ENCODE results near the gene FADD. TPM values are rescaled to one million over a fixed set of nuclear protein-coding genes. Genes with fewer than 3 reads are reported as not detected.

FADD gene
- total and polyA plus RNA-seq, 5 donors from 2014 or later = 12.0 to 33.5 (median 15.8) TPM

GRCh38 chr11:70173018-70173417, 30.1 kb upstream of the FADD start:
- no peak overlapping the region for H3K4me3 ChIP-seq (ENCODE audit: low read depth, low read length)
- no peaks in the 10 kb centered on the region for H3K9me3 ChIP-seq (ENCODE audit: control insufficient read depth in 2 of 2, low read length in 2 of 2)
- H3K36me3 ChIP-seq (ENCODE audit: control insufficient read depth, insufficient read depth, low read length) = no peaks in the 10 kb centered on the region
- H3K4me3 Mint-ChIP-seq = no peak overlapping the region
- no peaks in the 10 kb centered on the region for H3K4me1 ChIP-seq (ENCODE audit: control insufficient read depth, insufficient read depth, low read length, poor library complexity, severe bottlenecking)
- no peaks in the 10 kb centered on the region for H3K36me3 Mint-ChIP-seq
- no peaks in the 10 kb centered on the region for H3K27me3 ChIP-seq (ENCODE audit: control insufficient read depth, insufficient read depth, low read length)
- ATAC-seq (ENCODE audit: low read depth in 2 of 2) (no peak), DNase-seq (no peak)
- H3K27ac ChIP-seq (ENCODE audit: insufficient read depth, low read length, poor library complexity, severe bottlenecking) = no peak overlapping the region
- H3K27ac Mint-ChIP-seq = no peak overlapping the region
- H3K4me1 Mint-ChIP-seq = no peaks in the 10 kb centered on the region
- no peaks in the 10 kb centered on the region for H3K9me3 Mint-ChIP-seq
- H3K27me3 Mint-ChIP-seq = no peaks in the 10 kb centered on the region

GRCh38 chr11:70174547-70175235, 28.4 kb upstream of the FADD start:
- H3K4me3 Mint-ChIP-seq = peak overlapping the region in 1 of 4 donors; percentile 75
- H3K27ac Mint-ChIP-seq = no peak overlapping the region
- Histone ChIP-seq H3K9me3 (ENCODE audit: control insufficient read depth in 2 of 2, low read length in 2 of 2) (no peaks in the 10 kb centered on the region), H3K36me3 (ENCODE audit: control insufficient read depth, insufficient read depth, low read length) (no peaks in the 10 kb centered on the region), H3K4me3 (ENCODE audit: low read depth, low read length) (no peak overlapping the region), H3K27ac (ENCODE audit: insufficient read depth, low read length, poor library complexity, severe bottlenecking) (no peak overlapping the region), H3K27me3 (ENCODE audit: control insufficient read depth, insufficient read depth, low read length) (no peaks in the 10 kb centered on the region), H3K4me1 (ENCODE audit: control insufficient read depth, insufficient read depth, low read length, poor library complexity, severe bottlenecking) (no peaks in the 10 kb centered on the region)
- H3K36me3 Mint-ChIP-seq = no peaks in the 10 kb centered on the region
- no peaks in the 10 kb centered on the region for H3K4me1 Mint-ChIP-seq
- H3K9me3 Mint-ChIP-seq = no peaks in the 10 kb centered on the region
- ATAC-seq (ENCODE audit: low read depth in 2 of 2) (no peak), DNase-seq (no peak)
- H3K27me3 Mint-ChIP-seq = no peaks in the 10 kb centered on the region

GRCh38 chr11:70175236-70175698, 27.8 kb upstream of the FADD start:
- Mint-ChIP-seq H3K27ac (no peak overlapping the region), H3K4me3 (no peak overlapping the region), H3K36me3 (no peaks in the 10 kb centered on the region), H3K9me3 (no peaks in the 10 kb centered on the region), H3K4me1 (no peaks in the 10 kb centered on the region), H3K27me3 (peaks cover 3% of the 10 kb centered on the region)
- no peak for DNase-seq
- H3K27ac ChIP-seq (ENCODE audit: insufficient read depth, low read length, poor library complexity, severe bottlenecking) = no peak overlapping the region
- H3K27me3 ChIP-seq (ENCODE audit: control insufficient read depth, insufficient read depth, low read length) = no peaks in the 10 kb centered on the region
- no peak overlapping the region for H3K4me3 ChIP-seq (ENCODE audit: low read depth, low read length)
- H3K9me3 ChIP-seq (ENCODE audit: control insufficient read depth in 2 of 2, low read length in 2 of 2) = no peaks in the 10 kb centered on the region
- no peaks in the 10 kb centered on the region for H3K4me1 ChIP-seq (ENCODE audit: control insufficient read depth, insufficient read depth, low read length, poor library complexity, severe bottlenecking)
- no peaks in the 10 kb centered on the region for H3K36me3 ChIP-seq (ENCODE audit: control insufficient read depth, insufficient read depth, low read length)
- no peak for ATAC-seq (ENCODE audit: low read depth in 2 of 2)

GRCh38 chr11:70176940-70177689, 26.0 kb upstream of the FADD start:
- H3K27me3 Mint-ChIP-seq = peaks cover 4% of the 10 kb centered on the region

DNA sequence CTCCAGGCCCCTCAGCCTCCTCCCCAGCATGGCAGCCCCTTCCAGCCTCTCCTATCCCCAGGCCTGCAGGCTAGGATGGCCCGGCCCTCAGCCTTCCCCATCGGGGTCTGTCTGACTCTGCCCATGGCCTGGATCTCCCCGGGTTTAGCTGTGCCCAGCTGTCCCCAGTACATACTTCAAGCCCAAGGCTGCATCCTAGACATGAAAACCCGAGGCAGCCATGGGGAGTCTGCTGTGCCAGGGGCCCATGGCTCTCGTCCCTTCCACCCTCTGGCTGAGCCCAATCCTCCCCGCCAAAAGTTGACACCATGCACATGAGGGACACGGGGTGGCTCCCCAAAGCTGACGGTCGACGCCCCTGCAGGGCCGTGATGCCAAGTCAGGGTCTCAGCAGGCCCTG, 22.2 kb upstream of the FADD start:
- H3K27ac Mint-ChIP-seq = no peak overlapping the region
- H3K27me3 Mint-ChIP-seq = peaks cover 4% of the 10 kb centered on the region
- no peak for ATAC-seq (ENCODE audit: low read depth in 2 of 2)
- no peak for DNase-seq
- Histone ChIP-seq H3K36me3 (ENCODE audit: control insufficient read depth, insufficient read depth, low read length) (no peaks in the 10 kb centered on the region), H3K4me3 (ENCODE audit: low read depth, low read length) (no peak overlapping the region), H3K27me3 (ENCODE audit: control insufficient read depth, insufficient read depth, low read length) (no peaks in the 10 kb centered on the region), H3K9me3 (ENCODE audit: control insufficient read depth in 2 of 2, low read length in 2 of 2) (no peaks in the 10 kb centered on the region), H3K4me1 (ENCODE audit: control insufficient read depth, insufficient read depth, low read length, poor library complexity, severe bottlenecking) (no peaks in the 10 kb centered on the region), H3K27ac (ENCODE audit: insufficient read depth, low read length, poor library complexity, severe bottlenecking) (no peak overlapping the region)
- H3K4me3 Mint-ChIP-seq = no peak overlapping the region
- H3K36me3 Mint-ChIP-seq = no peaks in the 10 kb centered on the region
- no peaks in the 10 kb centered on the region for H3K4me1 Mint-ChIP-seq
- H3K9me3 Mint-ChIP-seq = peaks cover 0 to 2% (median 0%) of the 10 kb centered on the region in 7 donors

More at GRCh38 chr11:70176940-70177689, 26.0 kb upstream of the FADD start:
- peak; percentile 45 to 52 for ATAC-seq (ENCODE audit: low read depth in 2 of 2)
- no peaks in the 10 kb centered on the region for H3K4me1 Mint-ChIP-seq
- Histone ChIP-seq H3K4me3 (ENCODE audit: low read depth, low read length) (no peak overlapping the region), H3K4me1 (ENCODE audit: control insufficient read depth, insufficient read depth, low read length, poor library complexity, severe bottlenecking) (no peaks in the 10 kb centered on the region), H3K27me3 (ENCODE audit: control insufficient read depth, insufficient read depth, low read length) (no peaks in the 10 kb centered on the region), H3K27ac (ENCODE audit: insufficient read depth, low read length, poor library complexity, severe bottlenecking) (no peak overlapping the region), H3K36me3 (ENCODE audit: control insufficient read depth, insufficient read depth, low read length) (no peaks in the 10 kb centered on the region), H3K9me3 (ENCODE audit: control insufficient read depth in 2 of 2, low read length in 2 of 2) (no peaks in the 10 kb centered on the region)
- H3K9me3 Mint-ChIP-seq = peaks cover 0 to 2% (median 0%) of the 10 kb centered on the region in 7 donors
- H3K27ac Mint-ChIP-seq = no peak overlapping the region
- no peak overlapping the region for H3K4me3 Mint-ChIP-seq
- DNase-seq = peak; percentile 29 to 41 (median 34)
- no peaks in the 10 kb centered on the region for H3K36me3 Mint-ChIP-seq

DNA sequence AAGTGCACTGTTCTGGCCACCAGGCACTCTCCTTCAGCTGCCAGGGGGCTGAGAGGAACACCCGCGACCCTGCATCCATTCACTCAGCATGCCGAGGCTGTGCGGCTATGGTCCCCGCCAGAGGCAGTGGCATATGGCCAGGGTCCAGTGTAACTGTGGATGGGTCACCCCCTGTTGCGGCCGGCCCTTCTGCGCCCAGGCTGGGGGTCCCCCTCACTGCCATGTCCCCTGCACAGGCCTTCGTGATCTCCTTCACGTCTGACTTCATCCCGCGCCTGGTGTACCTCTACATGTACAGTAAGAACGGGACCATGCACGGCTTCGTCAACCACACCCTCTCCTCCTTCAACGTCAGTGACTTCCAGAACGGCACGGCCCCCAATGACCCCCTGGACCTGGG, 20.8 kb upstream of the FADD start:
- H3K4me3 ChIP-seq (ENCODE audit: low read depth, low read length) = no peak overlapping the region
- Mint-ChIP-seq H3K9me3 (peaks cover 0 to 2% (median 0%) of the 10 kb centered on the region in 7 donors), H3K36me3 (no peaks in the 10 kb centered on the region), H3K4me1 (no peaks in the 10 kb centered on the region), H3K4me3 (no peak overlapping the region), H3K27me3 (peaks cover 4% of the 10 kb centered on the region), H3K27ac (no peak overlapping the region)
- ATAC-seq (ENCODE audit: low read depth in 2 of 2) (no peak), DNase-seq (no peak)
- no peaks in the 10 kb centered on the region for H3K4me1 ChIP-seq (ENCODE audit: control insufficient read depth, insufficient read depth, low read length, poor library complexity, severe bottlenecking)
- H3K36me3 ChIP-seq (ENCODE audit: control insufficient read depth, insufficient read depth, low read length) = no peaks in the 10 kb centered on the region
- no peak overlapping the region for H3K27ac ChIP-seq (ENCODE audit: insufficient read depth, low read length, poor library complexity, severe bottlenecking)
- no peaks in the 10 kb centered on the region for H3K27me3 ChIP-seq (ENCODE audit: control insufficient read depth, insufficient read depth, low read length)
- H3K9me3 ChIP-seq (ENCODE audit: control insufficient read depth in 2 of 2, low read length in 2 of 2) = no peaks in the 10 kb centered on the region

DNA sequence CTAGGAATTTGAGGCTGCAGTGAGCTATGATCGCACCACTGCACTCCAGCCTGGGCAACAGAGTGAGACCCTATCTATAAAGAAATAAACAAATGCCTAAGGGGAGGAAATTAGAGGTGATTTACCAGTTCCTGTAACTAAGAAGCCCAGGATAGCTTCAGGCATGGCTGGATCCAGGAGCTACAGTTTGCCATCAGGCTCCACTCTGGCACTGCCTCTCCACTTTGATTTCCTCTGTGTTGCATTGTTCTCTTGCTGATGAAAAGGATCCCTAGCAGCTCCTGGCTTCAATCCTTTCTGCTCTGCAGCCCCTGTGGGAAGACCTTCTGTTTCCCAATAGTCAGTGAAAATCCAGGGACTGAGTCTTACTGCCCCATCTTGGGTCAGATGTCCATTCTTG, 20.1 kb upstream of the FADD start:
- DNase-seq (no peak), ATAC-seq (ENCODE audit: low read depth in 2 of 2) (no peak)
- no peak overlapping the region for H3K27ac ChIP-seq (ENCODE audit: insufficient read depth, low read length, poor library complexity, severe bottlenecking)
- no peaks in the 10 kb centered on the region for H3K27me3 ChIP-seq (ENCODE audit: control insufficient read depth, insufficient read depth, low read length)
- H3K4me3 ChIP-seq (ENCODE audit: low read depth, low read length) = no peak overlapping the region
- Mint-ChIP-seq H3K27ac (no peak overlapping the region), H3K27me3 (peaks cover 4% of the 10 kb centered on the region), H3K4me1 (no peaks in the 10 kb centered on the region), H3K4me3 (no peak overlapping the region), H3K36me3 (no peaks in the 10 kb centered on the region), H3K9me3 (peaks cover 0 to 2% (median 0%) of the 10 kb centered on the region in 7 donors)
- H3K4me1 ChIP-seq (ENCODE audit: control insufficient read depth, insufficient read depth, low read length, poor library complexity, severe bottlenecking) = no peaks in the 10 kb centered on the region
- H3K9me3 ChIP-seq (ENCODE audit: control insufficient read depth in 2 of 2, low read length in 2 of 2) = no peaks in the 10 kb centered on the region
- H3K36me3 ChIP-seq (ENCODE audit: control insufficient read depth, insufficient read depth, low read length) = no peaks in the 10 kb centered on the region

All from CD4-positive, CD25-positive, alpha-beta regulatory T cell (primary cell).